Superior temporal gyrus (tissue), 1 donor: ENCODE results near the gene ACE.

Source experiments
- DNase-seq: peaks from one replicate; pipeline ENCODE4 v3.0.0-alpha.2; 2016; ENCODE audit errors: extremely low spot score

The ACE gene

GRCh38 chr17:63491413-63491812 is 14.6 kb downstream of the ACE start:
- no peak for DNase-seq

DNA sequence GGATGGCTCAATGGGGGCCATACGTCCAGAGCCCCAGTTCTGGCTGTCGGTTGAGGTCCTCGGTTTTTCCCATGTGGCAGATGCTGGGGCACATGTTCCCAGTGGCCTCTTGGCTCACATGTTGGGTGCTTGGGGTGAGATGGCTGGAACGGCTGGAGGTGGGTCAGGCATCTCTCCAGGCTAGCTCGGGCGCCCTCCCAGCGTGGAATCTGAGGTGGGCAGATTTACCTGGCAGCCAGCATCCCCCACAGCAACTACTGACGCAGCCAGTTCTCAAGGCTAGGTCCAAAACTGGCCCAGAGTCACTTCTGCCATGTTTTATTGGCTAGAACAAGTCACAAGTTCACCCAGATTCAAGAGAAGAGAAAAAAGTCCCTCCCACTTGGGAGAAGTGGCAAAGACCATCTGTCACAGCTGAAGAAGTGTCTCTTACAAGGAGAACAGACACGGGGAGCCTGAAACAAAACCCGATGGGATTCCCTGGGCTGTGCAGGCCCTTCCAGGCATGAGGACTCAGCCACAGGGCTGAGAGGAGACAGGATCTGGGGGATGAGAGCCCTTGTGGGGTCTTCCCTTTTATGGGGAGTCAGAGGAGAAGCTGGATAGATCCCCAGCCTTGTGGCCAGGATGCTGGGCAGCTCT is 15.2 kb downstream of the ACE start:
- DNase-seq: peak; percentile 22

GRCh38 chr17:63492940-63493339 is 16.1 kb downstream of the ACE start:
- no peak for DNase-seq

DNA sequence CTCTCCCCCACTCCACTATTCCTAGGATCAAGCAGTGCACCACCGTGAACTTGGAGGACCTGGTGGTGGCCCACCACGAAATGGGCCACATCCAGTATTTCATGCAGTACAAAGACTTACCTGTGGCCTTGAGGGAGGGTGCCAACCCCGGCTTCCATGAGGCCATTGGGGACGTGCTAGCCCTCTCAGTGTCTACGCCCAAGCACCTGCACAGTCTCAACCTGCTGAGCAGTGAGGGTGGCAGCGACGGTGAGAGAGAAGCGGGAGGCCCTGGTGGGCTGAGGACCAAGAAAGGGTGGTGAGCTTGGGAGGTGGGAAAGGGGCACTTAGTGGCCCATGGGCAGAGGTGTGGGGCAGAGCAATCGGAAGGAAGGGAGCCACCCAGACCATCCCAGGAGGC is 16.6 kb downstream of the ACE start:
- no peak for DNase-seq

- DNase-seq: no peak
Observed at GRCh38 chr17:63494300-63494928, 17.6 kb downstream of the ACE start.

GRCh38 chr17:63495491-63495890 is 18.6 kb downstream of the ACE start:
- no peak for DNase-seq

DNA sequence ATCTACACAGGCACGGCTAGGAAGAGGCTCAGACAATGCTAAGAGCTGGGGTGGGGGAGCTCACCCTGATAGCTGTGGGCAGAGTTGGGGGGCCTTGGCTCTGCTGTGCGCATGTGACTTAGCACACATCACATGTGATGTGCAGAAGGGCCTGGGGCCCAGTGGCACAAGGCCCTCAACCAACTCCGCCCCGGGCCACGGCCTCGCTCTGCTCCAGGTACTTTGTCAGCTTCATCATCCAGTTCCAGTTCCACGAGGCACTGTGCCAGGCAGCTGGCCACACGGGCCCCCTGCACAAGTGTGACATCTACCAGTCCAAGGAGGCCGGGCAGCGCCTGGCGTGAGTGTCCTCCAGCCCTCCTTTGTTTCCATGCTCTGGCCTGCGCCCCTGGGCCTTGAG is 19.3 kb downstream of the ACE start:
- no peak for DNase-seq

DNA sequence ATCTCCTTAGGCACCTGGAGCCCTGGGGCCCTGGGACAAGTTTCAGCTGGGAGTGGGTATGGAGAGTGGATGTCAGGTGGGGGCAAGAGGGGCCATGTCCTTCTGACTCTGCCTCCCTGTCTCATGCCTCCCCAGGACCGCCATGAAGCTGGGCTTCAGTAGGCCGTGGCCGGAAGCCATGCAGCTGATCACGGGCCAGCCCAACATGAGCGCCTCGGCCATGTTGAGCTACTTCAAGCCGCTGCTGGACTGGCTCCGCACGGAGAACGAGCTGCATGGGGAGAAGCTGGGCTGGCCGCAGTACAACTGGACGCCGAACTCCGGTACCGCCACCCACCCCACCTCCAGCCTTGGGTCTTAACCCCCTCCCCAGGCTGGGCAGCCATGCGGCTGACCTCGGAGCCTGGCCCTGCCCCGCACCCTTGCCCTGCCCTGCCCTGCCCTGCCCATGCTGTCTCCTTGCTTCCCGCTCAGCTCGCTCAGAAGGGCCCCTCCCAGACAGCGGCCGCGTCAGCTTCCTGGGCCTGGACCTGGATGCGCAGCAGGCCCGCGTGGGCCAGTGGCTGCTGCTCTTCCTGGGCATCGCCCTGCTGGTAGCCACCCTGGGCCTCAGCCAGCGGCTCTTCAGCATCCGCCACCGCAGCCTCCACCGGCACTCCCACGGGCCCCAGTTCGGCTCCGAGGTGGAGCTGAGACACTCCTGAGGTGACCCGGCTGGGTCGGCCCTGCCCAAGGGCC is 20.0 kb downstream of the ACE start:
- no peak for DNase-seq

GRCh38 chr17:63497708-63498483 is 21.0 kb downstream of the ACE start:
- no peak for DNase-seq

DNA sequence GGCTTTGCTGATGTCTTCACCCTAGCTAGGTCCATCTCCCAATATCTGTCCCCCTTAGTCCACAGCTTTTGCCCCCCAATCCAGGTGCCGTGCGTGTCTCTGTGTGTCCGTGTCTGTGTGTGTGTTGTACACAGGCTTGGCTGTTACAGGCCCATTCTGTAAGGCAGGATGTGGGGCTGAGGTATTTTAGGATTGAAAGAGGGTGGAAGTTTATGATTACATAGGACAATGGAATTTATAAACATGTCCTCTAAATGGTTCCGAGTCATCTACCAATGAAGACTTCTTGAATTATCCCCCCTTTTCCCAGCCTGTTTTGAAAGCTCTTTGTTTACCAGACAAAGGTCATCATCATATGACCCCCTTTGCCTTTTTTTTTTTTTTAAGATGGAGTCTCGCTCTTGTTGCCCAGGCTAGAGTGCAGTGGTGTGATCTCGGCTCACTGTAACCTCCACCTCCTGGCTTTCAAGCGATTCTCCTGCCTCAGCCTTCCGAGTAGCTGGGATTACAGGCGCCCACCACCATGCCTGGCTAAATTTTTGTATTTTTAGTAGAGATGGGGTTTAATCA is 21.9 kb downstream of the ACE start:
- no peak for DNase-seq

GRCh38 chr17:63500543-63501390 is 23.9 kb downstream of the ACE start:
- DNase-seq: no peak

DNA sequence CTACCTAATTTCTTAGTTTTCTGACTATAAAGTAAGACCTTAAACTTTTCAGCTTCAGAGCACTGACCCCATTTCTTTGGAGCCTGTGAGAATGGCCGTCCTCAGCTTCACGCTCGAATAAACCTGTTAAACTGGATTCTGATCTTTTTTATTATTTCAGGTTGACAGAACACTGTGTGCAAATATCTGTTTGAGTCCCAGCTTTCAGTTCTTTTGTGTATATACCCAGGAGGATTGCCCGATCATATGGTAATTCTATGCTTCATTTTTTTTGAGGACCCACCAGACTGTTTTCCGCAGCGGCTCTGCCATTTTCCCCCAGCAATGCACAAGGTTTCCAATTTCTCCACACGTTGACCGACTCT is 26.5 kb downstream of the ACE start:
- DNase-seq: no peak

GRCh38 chr17:63504261-63504660 is 27.4 kb downstream of the ACE start:
- DNase-seq: no peak

- no peak for DNase-seq
Observed at GRCh38 chr17:63505341-63505740, 28.5 kb downstream of the ACE start.

GRCh38 chr17:63506627-63507026 is 29.8 kb downstream of the ACE start:
- DNase-seq: no peak

GRCh38 chr17:63511331-63511730 is 34.5 kb downstream of the ACE start:
- no peak for DNase-seq

- no peak for DNase-seq
Observed at GRCh38 chr17:63512388-63512787, 35.5 kb downstream of the ACE start.

DNA sequence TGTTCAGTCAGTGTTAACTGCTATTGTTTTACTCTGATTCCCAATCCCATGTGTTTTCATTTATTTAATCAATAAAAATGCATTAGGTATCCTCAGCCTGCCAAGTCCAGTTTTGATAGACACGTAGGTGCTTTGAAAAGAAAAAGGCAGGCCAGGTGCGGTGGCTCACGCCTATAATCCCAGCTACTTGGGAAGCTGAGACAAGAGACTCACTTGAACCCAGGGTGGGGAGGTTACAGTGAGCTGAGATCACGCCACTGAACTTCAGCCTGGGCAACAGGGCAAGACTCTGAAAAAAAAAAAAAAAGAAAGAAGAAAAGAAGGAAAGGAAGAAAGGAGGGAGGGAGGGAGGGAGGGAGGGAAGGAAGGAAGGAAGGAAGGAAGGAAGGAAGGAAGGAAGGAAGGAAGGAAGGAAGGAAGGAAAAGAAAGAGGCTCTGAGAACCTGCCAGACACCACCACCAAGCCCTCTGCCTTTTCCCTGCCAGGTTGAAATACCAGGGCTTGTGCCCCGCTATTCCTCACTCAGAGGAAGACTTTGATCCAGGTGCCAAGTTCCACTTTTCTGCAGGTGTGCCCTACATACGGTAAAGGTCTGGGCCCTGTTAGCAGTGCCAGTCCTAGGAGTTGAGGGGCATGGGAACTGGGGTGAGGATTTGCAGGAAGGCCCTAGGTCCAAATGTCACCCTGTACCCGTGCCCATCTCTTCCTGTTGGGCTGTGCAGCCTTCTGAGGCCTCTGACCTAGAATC is 36.2 kb downstream of the ACE start:
- DNase-seq: no peak

DNA sequence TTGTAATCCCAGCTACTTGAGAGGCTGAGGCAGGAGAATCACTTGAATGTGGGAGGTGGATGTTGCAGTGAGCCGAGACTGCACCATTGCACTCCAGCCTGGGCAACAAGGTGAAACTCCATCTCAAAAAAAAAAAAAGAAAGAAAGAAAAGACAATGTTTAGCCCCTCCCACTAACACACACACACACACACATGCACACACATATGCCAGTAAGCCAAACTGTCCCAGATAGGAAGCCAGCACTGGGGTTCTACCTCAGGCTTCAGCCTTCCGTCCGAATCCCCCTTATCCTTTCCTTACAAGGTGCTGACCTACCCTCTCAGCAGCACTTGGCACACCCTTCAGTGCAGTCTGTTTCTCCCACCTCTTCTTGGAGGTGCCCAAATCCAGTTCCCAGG is 37.6 kb downstream of the ACE start:
- DNase-seq: no peak

DNA sequence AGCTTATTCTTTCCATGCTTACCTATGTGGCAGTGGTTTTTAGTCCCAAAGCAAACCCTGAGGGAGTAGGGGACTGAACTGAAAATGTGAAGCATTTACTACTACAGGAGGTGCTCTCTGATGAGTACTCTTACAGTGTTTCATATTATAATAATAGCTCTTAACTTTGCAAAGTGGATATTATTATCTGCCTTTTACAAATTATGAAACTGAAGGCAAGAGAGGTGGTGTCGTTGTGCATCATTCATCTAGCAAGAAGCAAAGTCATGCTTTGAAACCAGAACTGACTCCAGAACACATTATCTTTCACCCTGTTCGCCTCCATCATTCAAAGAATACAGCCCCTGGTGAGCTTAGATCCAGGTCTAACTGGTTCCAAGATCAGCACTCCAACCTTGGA is 38.1 kb downstream of the ACE start:
- DNase-seq: no peak

DNA sequence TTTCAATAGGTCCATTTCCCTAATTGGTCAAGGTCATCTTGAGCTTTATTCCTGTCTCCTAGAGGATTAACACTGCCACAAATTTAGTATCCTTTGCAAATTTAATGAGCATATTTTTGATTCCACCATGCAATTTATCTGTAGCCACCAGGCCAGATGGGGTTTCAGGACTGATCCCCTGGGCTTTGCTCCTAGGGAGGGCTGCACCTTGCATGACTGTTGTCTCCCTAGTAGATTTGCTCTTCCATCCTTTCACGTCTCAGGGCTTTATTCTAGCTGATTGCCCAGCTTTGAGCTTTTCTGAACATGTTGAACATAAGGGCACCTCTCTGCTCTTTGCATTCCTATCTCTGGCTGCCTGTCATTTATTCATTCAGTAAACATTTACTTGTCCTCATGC is 38.6 kb downstream of the ACE start:
- DNase-seq: no peak
